Cardiac muscle cell (in vitro differentiated cells and primary cell): Measurements from ENCODE around the gene LILRA2. TPM values are rescaled to one million over a fixed set of nuclear protein-coding genes. Genes with fewer than 3 reads are reported as not detected.
"Not testable (repeated sequence)": the region's sequence is repeated elsewhere in the genome, so short reads cannot be mapped to it uniquely, and the experiment has no call there.

Source experiments
- DNase-seq, 2 donors: peaks; one replicate each; pipeline versions ENCODE4 v3.0.0 to v3.0.0-alpha.2; 2010 to 2017; ENCODE audit warnings: low read depth in 1 of 2, low spot score in 1 of 2
- H3K27ac ChIP-seq: fragments of 200-600 bp; sonication (generic); 2 replicates; pipeline ENCODE4 v1.5.1; 2016
- H3K27me3 ChIP-seq: fragments of 200-600 bp; sonication (generic); 2 replicates; pipeline ENCODE4 v1.6.0; 2016; ENCODE audit warnings: control low read depth
- H3K36me3 ChIP-seq: fragments of 200-600 bp; sonication (generic); 2 replicates; pipeline ENCODE4 v1.5.1; 2016; ENCODE audit warnings: control low read depth
- H3K4me1 ChIP-seq: fragments of 200-600 bp; sonication (generic); 2 replicates; pipeline ENCODE4 v1.8.1; 2017; ENCODE audit warnings: low read depth, mild to moderate bottlenecking, mixed run types
- H3K4me3 ChIP-seq: fragments of 200-600 bp; sonication (generic); 2 replicates; pipeline ENCODE4 v1.5.1; 2016; ENCODE audit warnings: mild to moderate bottlenecking
- H3K9me3 ChIP-seq: fragments of 200-600 bp; sonication (generic); 2 replicates; pipeline ENCODE4 v1.5.1; 2017; ENCODE audit warnings: low read depth, mild to moderate bottlenecking, control low read depth
- polyA plus RNA-seq: library from polyadenylated mRNA; unstranded; fragments of >200 nt; fragmentation: Nextera tagmentation; extraction: Ambion mirVana; gene quantifications from 2 replicates; pipeline ENCODE4 v1.2.1, GENCODE V29; 2016
- total RNA-seq: library from RNA; depleted of rRNA; stranded (reverse); fragments of >200 nt; gene quantifications from 2 replicates; pipeline ENCODE4 v1.2.3, GENCODE V29; 2016
- TF ChIP-seq, protein P1 (sequence below): IDR thresholded peaks from 2 replicates; pipeline ENCODE4 v1.5.1; 2012; ENCODE audit warnings: low read depth, mild to moderate bottlenecking, low read length

Gene LILRA2
- total and polyA plus RNA-seq, 2 experiments from 2014 or later, result not detected

DNA sequence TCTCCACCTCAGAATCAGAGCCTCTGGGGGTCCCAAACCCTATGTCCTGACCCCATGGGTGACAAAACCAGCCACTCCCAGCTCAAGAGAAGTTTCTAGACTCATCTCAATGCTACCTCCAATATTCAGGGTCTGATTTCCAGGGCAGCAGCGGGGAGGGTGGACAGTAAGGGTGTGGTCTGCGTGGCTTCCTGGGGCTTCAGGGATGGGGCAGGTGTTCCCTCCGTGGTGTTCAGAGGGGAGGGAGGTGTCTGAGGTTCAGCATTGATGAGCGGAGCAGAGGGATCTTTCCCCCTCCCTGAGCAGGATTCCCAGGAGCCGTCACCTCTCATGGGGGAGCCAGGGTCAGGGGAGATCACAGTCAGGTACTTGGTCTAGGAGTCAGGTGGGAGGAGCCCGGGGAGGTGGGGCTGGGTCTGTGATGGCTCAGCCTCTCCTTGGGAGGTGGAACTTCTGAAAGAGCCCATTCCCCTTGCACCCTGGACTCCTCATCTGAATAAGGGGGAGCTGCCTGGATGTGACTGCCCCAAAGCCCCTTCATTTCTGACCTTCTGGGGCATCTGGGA is 2.9 kb downstream of the LILRA2 start:
- H3K9me3 ChIP-seq, result no peaks in the 10 kb centered on the region
- TF ChIP-seq, protein P1, sequence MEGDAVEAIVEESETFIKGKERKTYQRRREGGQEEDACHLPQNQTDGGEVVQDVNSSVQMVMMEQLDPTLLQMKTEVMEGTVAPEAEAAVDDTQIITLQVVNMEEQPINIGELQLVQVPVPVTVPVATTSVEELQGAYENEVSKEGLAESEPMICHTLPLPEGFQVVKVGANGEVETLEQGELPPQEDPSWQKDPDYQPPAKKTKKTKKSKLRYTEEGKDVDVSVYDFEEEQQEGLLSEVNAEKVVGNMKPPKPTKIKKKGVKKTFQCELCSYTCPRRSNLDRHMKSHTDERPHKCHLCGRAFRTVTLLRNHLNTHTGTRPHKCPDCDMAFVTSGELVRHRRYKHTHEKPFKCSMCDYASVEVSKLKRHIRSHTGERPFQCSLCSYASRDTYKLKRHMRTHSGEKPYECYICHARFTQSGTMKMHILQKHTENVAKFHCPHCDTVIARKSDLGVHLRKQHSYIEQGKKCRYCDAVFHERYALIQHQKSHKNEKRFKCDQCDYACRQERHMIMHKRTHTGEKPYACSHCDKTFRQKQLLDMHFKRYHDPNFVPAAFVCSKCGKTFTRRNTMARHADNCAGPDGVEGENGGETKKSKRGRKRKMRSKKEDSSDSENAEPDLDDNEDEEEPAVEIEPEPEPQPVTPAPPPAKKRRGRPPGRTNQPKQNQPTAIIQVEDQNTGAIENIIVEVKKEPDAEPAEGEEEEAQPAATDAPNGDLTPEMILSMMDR, result no peak
- no peak overlapping the region for H3K4me3 ChIP-seq
- no peaks in the 10 kb centered on the region for H3K36me3 ChIP-seq
- no peak for DNase-seq
- H3K4me1 ChIP-seq, result no peaks in the 10 kb centered on the region
- H3K27me3 ChIP-seq, result no peaks in the 10 kb centered on the region
- no peak overlapping the region for H3K27ac ChIP-seq

- no peak overlapping the region for H3K27ac ChIP-seq
- TF ChIP-seq, protein P1, result no peak
- DNase-seq, result no peak
- no peak overlapping the region for H3K4me3 ChIP-seq
- H3K27me3 ChIP-seq, result no peaks in the 10 kb centered on the region
- H3K9me3 ChIP-seq, result no peaks in the 10 kb centered on the region
- no peaks in the 10 kb centered on the region for H3K36me3 ChIP-seq
- no peaks in the 10 kb centered on the region for H3K4me1 ChIP-seq
Measured at GRCh38 chr19:54577334-54577733, 3.7 kb downstream of the LILRA2 start.

GRCh38 chr19:54578268-54578667 is 4.7 kb downstream of the LILRA2 start:
- H3K4me1 ChIP-seq, H3K9me3 ChIP-seq, DNase-seq, H3K4me3 ChIP-seq, H3K27me3 ChIP-seq, H3K36me3 ChIP-seq, H3K27ac ChIP-seq: not testable (repeated sequence)

GRCh38 chr19:54586397-54586796 is 12.8 kb downstream of the LILRA2 start:
- Histone ChIP-seq H3K36me3 (no peaks in the 10 kb centered on the region), H3K4me3 (no peak overlapping the region), H3K27ac (no peak overlapping the region), H3K9me3 (peaks cover 4% of the 10 kb centered on the region), H3K27me3 (no peaks in the 10 kb centered on the region), H3K4me1 (no peaks in the 10 kb centered on the region)
- DNase-seq, result no peak
- TF ChIP-seq, protein P1, result no peak

GRCh38 chr19:54587026-54587425 is 13.4 kb downstream of the LILRA2 start:
- peaks cover 4% of the 10 kb centered on the region for H3K9me3 ChIP-seq
- H3K27ac ChIP-seq, result no peak overlapping the region
- H3K36me3 ChIP-seq, result no peaks in the 10 kb centered on the region
- TF ChIP-seq, protein P1, result no peak
- H3K27me3 ChIP-seq, result no peaks in the 10 kb centered on the region
- DNase-seq, result no peak
- H3K4me3 ChIP-seq, result no peak overlapping the region
- no peaks in the 10 kb centered on the region for H3K4me1 ChIP-seq

- not testable (repeated sequence) for H3K27ac ChIP-seq, H3K36me3 ChIP-seq, H3K9me3 ChIP-seq, H3K27me3 ChIP-seq, H3K4me1 ChIP-seq, H3K4me3 ChIP-seq, DNase-seq
Measured at GRCh38 chr19:54593445-54593844, 19.9 kb downstream of the LILRA2 start, which contains the start of gene LILRA1. LILRA1 (plus strand) TSS chr19:54593632; CDS start chr19:54594245, 613 bp downstream.

DNA sequence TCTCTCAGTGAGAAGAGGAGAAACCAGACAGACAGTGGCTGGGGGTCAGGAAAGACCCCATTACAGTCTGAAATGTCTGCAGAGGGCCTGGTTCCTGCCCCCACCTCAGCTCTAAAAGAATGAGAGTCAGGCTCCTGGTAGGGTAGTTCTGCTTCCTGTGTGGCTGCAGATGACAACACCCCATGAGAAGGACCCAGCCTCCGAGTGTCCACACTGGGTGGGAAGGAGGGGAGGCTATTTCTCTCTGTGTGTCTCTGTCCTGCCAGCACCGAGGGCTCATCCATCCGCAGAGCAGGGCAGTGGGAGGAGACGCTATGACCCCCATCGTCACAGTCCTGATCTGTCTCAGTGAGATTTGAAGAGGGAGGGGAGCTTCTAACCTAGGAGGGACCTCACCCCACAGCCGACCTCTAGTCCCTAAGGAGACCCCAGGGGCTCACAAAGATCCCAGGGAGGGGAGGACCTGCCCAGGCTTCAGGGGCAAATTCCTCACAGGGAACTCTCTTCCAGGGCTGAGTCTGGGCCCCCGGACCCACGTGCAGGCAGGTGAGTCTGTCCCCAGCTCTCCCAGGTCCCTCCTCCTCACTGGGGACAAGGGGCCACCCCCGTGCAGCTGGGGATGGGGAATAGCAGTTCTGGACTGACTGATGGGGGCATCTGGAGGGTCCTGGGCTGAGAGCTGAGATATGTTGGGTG is 20.5 kb downstream of the LILRA2 start:
- not testable (repeated sequence) for H3K9me3 ChIP-seq, H3K27ac ChIP-seq, DNase-seq, H3K4me1 ChIP-seq, H3K36me3 ChIP-seq, H3K4me3 ChIP-seq, H3K27me3 ChIP-seq
